WTC11 (cell line): ENCODE measurements around the gene ARHGEF33.

Experiments used
- TEAD1 ChIP-seq: sonication (generic); formaldehyde crosslinking; IDR thresholded peaks from 2 replicates; pipeline ENCODE4 v1.8.0; 2022; ENCODE audit warnings: mild to moderate bottlenecking, missing genetic modification reagents
- TF ChIP-seq, protein P1 (sequence below): fragments of 250-450 bp; sonication (Bioruptor Pico); IDR thresholded peaks from 2 replicates; pipeline ENCODE4 v1.9.0; 2021; ENCODE audit warnings: mild to moderate bottlenecking, borderline replicate concordance
- TF ChIP-seq, protein P2 (sequence below): fragments of 200-600 bp; IDR thresholded peaks from 2 replicates; pipeline ENCODE4 v1.8.0; 2022; ENCODE audit warnings: antibody characterized with exemption
- TF ChIP-seq, protein P3 (sequence below): sonication (generic); formaldehyde crosslinking; IDR thresholded peaks from 2 replicates; pipeline ENCODE4 v1.8.1; 2023; ENCODE audit warnings: mild to moderate bottlenecking, missing genetic modification reagents, moderate library complexity
- TF ChIP-seq, protein P4 (sequence below): sonication (generic); formaldehyde crosslinking; IDR thresholded peaks from 2 replicates; pipeline ENCODE4 v1.8.0; 2023; ENCODE audit warnings: mild to moderate bottlenecking, missing genetic modification reagents

DNA sequence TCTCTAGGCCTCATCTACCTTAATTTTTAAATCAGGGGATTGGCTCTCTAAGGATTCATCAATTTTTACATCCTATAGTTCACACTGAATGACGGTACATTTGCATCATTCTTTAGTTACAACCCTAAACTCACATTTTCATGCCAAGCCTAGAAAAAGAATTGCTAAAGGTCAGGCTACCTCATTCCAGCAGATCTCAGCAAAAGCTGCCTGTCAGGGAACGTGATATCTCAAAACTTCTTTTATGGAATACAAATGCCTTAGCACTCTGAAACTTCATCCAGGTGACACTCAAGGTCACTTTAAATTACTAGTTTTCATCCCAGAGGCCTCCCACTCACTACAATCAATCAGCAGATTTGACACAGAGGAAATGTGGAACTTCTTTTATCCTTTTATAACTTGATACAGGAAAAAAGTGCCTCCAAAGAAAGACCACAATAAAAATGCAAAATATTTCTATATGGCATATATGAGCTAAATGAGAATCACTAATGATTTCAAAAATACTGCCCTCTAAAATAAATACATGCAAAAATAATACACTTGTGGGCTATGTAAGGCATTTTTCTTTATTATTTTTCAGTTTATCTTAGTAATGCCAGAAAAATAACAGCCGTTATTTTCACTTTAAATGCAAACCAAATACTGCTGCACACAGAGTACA lies 91.5 kb downstream of the ARHGEF33 start:
- TF ChIP-seq, protein P1, sequence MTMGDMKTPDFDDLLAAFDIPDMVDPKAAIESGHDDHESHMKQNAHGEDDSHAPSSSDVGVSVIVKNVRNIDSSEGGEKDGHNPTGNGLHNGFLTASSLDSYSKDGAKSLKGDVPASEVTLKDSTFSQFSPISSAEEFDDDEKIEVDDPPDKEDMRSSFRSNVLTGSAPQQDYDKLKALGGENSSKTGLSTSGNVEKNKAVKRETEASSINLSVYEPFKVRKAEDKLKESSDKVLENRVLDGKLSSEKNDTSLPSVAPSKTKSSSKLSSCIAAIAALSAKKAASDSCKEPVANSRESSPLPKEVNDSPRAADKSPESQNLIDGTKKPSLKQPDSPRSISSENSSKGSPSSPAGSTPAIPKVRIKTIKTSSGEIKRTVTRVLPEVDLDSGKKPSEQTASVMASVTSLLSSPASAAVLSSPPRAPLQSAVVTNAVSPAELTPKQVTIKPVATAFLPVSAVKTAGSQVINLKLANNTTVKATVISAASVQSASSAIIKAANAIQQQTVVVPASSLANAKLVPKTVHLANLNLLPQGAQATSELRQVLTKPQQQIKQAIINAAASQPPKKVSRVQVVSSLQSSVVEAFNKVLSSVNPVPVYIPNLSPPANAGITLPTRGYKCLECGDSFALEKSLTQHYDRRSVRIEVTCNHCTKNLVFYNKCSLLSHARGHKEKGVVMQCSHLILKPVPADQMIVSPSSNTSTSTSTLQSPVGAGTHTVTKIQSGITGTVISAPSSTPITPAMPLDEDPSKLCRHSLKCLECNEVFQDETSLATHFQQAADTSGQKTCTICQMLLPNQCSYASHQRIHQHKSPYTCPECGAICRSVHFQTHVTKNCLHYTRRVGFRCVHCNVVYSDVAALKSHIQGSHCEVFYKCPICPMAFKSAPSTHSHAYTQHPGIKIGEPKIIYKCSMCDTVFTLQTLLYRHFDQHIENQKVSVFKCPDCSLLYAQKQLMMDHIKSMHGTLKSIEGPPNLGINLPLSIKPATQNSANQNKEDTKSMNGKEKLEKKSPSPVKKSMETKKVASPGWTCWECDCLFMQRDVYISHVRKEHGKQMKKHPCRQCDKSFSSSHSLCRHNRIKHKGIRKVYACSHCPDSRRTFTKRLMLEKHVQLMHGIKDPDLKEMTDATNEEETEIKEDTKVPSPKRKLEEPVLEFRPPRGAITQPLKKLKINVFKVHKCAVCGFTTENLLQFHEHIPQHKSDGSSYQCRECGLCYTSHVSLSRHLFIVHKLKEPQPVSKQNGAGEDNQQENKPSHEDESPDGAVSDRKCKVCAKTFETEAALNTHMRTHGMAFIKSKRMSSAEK (CRISPR knock-in tag) = no peak
- TF ChIP-seq, protein P2, sequence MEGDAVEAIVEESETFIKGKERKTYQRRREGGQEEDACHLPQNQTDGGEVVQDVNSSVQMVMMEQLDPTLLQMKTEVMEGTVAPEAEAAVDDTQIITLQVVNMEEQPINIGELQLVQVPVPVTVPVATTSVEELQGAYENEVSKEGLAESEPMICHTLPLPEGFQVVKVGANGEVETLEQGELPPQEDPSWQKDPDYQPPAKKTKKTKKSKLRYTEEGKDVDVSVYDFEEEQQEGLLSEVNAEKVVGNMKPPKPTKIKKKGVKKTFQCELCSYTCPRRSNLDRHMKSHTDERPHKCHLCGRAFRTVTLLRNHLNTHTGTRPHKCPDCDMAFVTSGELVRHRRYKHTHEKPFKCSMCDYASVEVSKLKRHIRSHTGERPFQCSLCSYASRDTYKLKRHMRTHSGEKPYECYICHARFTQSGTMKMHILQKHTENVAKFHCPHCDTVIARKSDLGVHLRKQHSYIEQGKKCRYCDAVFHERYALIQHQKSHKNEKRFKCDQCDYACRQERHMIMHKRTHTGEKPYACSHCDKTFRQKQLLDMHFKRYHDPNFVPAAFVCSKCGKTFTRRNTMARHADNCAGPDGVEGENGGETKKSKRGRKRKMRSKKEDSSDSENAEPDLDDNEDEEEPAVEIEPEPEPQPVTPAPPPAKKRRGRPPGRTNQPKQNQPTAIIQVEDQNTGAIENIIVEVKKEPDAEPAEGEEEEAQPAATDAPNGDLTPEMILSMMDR = no peak
- TF ChIP-seq, protein P3, sequence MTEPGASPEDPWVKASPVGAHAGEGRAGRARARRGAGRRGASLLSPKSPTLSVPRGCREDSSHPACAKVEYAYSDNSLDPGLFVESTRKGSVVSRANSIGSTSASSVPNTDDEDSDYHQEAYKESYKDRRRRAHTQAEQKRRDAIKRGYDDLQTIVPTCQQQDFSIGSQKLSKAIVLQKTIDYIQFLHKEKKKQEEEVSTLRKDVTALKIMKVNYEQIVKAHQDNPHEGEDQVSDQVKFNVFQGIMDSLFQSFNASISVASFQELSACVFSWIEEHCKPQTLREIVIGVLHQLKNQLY (CRISPR knock-in tag) = no peak
- no peak for TF ChIP-seq TEAD1
- TF ChIP-seq, protein P4, sequence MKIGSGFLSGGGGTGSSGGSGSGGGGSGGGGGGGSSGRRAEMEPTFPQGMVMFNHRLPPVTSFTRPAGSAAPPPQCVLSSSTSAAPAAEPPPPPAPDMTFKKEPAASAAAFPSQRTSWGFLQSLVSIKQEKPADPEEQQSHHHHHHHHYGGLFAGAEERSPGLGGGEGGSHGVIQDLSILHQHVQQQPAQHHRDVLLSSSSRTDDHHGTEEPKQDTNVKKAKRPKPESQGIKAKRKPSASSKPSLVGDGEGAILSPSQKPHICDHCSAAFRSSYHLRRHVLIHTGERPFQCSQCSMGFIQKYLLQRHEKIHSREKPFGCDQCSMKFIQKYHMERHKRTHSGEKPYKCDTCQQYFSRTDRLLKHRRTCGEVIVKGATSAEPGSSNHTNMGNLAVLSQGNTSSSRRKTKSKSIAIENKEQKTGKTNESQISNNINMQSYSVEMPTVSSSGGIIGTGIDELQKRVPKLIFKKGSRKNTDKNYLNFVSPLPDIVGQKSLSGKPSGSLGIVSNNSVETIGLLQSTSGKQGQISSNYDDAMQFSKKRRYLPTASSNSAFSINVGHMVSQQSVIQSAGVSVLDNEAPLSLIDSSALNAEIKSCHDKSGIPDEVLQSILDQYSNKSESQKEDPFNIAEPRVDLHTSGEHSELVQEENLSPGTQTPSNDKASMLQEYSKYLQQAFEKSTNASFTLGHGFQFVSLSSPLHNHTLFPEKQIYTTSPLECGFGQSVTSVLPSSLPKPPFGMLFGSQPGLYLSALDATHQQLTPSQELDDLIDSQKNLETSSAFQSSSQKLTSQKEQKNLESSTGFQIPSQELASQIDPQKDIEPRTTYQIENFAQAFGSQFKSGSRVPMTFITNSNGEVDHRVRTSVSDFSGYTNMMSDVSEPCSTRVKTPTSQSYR (CRISPR knock-in tag) = no peak
